Measurements from ENCODE around the gene DIS3L2.
"Not testable (repeated sequence)": the region's sequence is repeated elsewhere in the genome, so short reads cannot be mapped to it uniquely, and the experiment has no call there.

DIS3L2 gene

DNA sequence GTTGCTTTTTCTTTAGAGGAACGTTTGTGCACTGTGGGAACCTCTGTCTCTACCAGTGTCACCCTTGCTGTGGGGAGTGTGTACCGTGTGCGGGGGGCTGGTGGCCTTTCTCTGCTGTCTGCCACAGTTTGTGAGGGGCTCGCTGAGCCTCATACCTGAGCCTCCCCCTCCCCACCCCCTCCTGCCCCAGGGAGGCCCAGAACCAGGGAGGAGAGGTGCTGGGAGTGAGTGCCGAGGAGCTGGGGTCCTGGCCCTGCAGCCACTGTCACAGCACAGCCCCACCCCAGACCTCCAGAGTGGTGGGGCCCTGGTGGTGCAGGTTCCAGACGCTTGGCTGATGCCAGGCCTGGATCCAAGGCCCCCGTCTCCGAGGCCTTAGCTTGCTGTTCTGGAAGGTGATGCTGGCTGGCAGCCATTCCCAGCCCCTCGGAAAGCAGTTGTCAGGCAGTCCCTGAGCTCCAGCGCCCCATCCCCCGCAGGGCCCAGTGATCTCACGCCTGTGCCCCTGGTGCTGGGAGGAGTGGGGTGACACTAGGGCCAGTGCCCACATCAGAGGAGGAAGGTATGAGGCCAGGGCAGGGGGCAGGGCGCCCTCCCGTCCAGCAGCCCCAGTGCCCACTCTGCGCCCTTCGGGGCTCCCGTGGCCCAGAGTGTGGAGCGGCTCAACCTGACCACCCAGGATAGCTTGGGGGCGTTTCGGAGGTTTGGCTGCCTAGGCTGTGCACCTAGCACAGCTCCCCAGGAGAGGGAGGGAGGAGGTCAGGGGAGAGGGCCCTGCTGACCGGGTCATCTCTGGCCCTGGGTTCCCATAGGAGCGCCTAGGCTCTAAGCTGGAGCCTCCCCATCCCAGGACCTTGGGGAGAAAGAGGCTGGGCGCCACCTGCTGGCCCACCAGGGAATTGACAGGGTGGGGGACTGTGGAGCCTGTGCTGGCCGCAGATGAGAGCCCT, 364.1 kb downstream of the DIS3L2 start:
- TF ChIP-seq, protein P1, sequence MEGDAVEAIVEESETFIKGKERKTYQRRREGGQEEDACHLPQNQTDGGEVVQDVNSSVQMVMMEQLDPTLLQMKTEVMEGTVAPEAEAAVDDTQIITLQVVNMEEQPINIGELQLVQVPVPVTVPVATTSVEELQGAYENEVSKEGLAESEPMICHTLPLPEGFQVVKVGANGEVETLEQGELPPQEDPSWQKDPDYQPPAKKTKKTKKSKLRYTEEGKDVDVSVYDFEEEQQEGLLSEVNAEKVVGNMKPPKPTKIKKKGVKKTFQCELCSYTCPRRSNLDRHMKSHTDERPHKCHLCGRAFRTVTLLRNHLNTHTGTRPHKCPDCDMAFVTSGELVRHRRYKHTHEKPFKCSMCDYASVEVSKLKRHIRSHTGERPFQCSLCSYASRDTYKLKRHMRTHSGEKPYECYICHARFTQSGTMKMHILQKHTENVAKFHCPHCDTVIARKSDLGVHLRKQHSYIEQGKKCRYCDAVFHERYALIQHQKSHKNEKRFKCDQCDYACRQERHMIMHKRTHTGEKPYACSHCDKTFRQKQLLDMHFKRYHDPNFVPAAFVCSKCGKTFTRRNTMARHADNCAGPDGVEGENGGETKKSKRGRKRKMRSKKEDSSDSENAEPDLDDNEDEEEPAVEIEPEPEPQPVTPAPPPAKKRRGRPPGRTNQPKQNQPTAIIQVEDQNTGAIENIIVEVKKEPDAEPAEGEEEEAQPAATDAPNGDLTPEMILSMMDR (IDR thresholded peaks at IDR 0.05; ENCODE audit: low read depth, low read length): peak; percentile 43
- no peak for DNase-seq (ENCODE audit: low read depth, low spot score)
- in situ Hi-C loops (cut with HindIII; ENCODE audit: low sequenced_read_pairs): no loop called here
- no peak overlapping the region for H3K4me3 ChIP-seq (ENCODE audit: low read depth, low read length)

DNA sequence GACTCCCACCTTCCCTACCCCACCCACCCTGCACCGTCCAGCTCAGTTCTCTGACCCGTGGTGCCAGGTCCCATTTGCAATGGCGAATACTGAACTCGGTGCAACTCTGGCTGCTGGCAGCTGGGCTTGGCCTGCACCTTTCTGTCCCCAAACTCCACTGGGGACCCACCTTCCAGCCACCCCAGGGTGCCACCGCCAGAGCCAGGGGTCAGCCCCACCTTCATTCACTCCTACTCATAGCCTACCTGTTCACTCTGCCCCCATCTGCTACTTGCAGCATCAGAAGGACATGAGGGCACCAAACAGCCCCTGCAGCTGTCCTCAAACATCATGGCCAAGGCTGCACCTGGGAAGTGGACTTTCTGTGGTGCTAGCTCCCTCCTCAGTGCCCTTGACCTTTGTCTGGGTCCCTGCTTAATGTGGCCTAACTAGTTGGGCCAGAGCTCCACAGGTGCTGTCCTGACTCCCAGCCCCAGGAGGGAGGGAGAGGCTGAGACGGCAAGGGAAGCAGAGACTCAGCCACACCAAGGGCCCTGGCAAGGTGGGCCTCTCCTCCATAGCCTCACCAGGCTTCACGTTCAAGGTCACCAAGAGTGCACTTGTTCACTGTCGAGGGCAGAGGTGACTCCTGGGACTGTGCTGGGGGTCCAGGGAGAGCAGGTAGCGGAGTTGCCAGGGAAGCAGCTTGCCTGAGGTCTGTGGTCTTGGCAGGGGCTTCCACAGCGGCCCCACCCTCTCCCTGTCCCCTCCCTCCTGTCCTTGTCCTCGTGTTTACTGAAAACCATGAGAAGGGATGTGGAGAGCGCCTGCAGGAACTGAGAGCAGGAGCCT, 365.0 kb downstream of the DIS3L2 start:
- DNase-seq (ENCODE audit: low read depth, low spot score); in situ Hi-C loops (cut with HindIII; ENCODE audit: low sequenced_read_pairs); H3K4me3 ChIP-seq (ENCODE audit: low read depth, low read length): not testable (repeated sequence)
- TF ChIP-seq, protein P1 (IDR thresholded peaks at IDR 0.05; ENCODE audit: low read depth, low read length): peak; percentile 1

DNA sequence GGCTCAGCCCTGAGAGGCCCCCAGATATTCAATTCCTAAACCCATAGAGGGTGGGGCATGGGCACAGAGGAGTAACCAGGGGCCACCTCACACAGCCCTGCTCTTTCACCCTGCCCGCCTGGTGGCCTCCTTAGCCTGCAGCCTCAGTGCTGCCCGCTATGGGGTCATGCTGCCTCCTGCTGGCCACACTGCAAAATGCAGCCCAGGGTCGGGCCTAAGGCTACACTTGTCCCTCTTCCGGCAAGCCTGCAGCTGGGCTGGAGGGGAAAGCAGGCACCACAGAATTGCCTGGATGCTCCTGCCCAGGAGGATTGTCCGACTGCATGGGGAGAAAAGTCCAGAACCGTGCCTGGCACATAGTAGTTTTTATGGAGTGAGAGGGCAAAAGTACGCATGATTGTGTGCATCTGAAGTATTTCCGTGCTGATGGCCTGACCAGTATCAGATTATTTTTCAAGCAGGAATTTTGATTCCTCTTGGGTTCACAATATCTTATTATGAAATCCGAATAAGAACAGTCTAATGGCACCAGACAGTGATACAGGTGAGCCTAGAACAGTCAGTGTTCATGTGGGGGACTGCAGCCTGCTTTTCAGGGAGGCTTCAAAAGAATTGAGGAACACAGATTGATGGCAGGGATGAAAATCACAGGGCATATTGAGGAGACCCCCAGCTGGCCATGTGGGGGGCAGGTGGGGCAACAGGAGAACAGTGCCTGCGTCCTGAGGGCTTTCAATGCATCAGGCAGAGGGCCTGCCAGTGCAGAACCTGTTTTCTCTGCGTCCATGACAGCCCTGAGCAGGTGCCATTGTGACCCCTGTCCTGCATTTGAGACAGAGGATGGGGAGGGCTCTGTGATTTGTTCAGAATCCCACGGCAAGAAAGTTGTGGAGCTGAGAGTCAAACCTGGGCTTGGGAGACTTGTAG, 365.9 kb downstream of the DIS3L2 start:
- H3K4me3 ChIP-seq (ENCODE audit: low read depth, low read length): no peak overlapping the region
- TF ChIP-seq, protein P1 (IDR thresholded peaks at IDR 0.05; ENCODE audit: low read depth, low read length): peak; percentile 90
- peak; percentile 53 for DNase-seq (ENCODE audit: low read depth, low spot score)
- in situ Hi-C loops (cut with HindIII; ENCODE audit: low sequenced_read_pairs): no loop called here

DNA sequence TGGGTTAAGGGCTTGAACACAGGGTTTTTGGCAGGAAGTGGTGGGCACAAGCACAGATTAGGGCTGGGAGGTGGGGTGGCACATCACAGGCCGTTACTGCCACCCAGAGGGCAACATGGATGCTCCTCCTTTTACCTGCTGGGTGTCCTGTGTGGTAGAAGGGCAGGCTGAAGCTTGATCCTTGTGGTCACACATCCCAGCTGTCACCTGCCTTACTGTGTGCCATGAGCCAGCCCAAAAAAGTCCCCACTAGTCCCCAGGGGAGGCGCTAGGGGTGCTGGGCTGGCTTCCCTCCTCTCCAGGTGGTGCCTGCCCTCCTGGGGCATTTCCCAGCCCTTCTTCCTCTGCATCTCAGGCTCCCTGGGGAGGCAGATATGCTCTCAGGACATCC, 366.5 kb downstream of the DIS3L2 start:
- in situ Hi-C loops (cut with HindIII; ENCODE audit: low sequenced_read_pairs): no loop called here
- no peak overlapping the region for H3K4me3 ChIP-seq (ENCODE audit: low read depth, low read length)
- no peak for DNase-seq (ENCODE audit: low read depth, low spot score)
- TF ChIP-seq, protein P1 (IDR thresholded peaks at IDR 0.05; ENCODE audit: low read depth, low read length): no peak

DNA sequence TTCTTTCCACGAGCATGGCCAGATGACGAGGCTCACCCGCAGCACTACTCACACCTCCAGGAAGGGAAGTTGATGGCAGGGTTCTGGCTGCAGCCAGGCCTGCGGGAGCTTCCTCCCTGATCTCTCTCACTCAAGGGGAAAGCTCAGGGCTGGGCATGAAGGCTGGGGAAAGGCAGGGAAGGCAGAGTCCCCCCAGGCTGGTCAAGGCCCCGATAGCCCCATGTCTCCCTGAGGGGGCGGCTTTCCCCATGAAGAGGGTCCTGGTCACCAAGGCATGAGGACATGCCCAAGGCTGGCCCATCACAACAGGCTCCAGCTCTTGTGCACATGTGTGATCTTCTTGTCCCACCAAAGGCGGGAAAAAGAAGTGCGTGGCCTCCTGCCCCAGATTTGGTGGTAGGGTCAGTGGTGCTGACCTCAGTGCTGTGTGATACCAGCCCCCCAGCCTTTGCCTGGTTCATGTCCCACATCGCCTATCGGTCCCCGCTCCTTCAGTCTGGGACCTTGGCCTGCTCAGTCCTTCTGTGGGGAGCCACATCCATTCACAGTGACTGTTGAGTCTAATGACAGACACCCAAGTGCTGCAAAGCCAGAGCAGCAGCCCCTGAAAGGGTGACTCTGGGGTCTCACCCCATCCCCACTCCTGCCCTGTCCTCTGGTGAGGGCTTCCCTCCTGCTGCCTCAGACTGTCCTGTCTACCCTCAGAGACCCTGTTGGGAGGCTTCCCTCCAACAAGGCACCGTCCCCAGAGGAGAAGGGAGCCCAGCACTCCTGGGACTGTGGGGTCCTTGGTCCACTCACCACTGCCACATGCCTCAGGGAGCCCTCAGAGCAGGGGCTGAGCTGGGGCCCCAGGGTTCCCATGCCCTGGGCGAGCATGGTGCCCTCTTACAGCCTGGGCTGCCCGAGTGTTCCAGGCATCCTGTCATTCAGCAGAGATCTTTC, 367.3 kb downstream of the DIS3L2 start:
- in situ Hi-C loops (cut with HindIII; ENCODE audit: low sequenced_read_pairs): no loop called here
- no peak for DNase-seq (ENCODE audit: low read depth, low spot score)
- no peak overlapping the region for H3K4me3 ChIP-seq (ENCODE audit: low read depth, low read length)
- TF ChIP-seq, protein P1 (IDR thresholded peaks at IDR 0.05; ENCODE audit: low read depth, low read length): no peak
